ENCODE data around the gene KCNJ16. TPM values are rescaled to one million over a fixed set of nuclear protein-coding genes. Genes with fewer than 3 reads are reported as not detected.

Gene KCNJ16
- total RNA-seq, 2 donors from 2014 or later, result 0.28 TPM; not detected in 1

DNA sequence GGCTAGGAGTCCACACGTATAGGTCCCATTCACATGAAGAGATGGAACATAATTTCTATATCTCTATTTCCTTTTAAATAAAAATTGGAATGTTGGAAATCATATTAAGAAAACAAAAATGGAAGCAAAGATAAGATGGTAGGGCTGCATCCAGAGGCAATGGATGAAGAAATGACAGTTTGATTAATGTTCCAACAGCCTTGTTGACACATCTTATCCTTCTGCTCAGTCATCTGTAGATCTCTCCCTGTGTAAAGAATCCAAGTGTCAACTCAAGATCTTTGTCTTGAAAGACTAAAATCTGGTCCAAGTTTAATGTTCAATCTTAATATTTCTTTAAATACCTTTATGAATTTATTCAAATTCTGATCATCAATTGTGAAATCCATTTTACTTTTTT lies 86.5 kb downstream of the KCNJ16 start:
- no peaks in the 10 kb centered on the region for H3K27me3 ChIP-seq (replicated peaks; ENCODE audit: insufficient read depth)
- no peaks in the 10 kb centered on the region for H3K4me1 ChIP-seq (ENCODE audit: control insufficient read depth in 1 of 2, low read depth in 2 of 2)
- TF ChIP-seq, protein P1, sequence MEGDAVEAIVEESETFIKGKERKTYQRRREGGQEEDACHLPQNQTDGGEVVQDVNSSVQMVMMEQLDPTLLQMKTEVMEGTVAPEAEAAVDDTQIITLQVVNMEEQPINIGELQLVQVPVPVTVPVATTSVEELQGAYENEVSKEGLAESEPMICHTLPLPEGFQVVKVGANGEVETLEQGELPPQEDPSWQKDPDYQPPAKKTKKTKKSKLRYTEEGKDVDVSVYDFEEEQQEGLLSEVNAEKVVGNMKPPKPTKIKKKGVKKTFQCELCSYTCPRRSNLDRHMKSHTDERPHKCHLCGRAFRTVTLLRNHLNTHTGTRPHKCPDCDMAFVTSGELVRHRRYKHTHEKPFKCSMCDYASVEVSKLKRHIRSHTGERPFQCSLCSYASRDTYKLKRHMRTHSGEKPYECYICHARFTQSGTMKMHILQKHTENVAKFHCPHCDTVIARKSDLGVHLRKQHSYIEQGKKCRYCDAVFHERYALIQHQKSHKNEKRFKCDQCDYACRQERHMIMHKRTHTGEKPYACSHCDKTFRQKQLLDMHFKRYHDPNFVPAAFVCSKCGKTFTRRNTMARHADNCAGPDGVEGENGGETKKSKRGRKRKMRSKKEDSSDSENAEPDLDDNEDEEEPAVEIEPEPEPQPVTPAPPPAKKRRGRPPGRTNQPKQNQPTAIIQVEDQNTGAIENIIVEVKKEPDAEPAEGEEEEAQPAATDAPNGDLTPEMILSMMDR (IDR thresholded peaks at IDR 0.05), result no peak
- H3K9me3 ChIP-seq, result no peaks in the 10 kb centered on the region
- DNase-seq (ENCODE audit: low spot score) (no peak), ATAC-seq (ENCODE audit: insufficient number of reproducible peaks, low FRiP score, low read depth) (no peak)
- no peak overlapping the region for H3K4me3 ChIP-seq
- H3K27ac ChIP-seq, result no peak overlapping the region
- H3K36me3 ChIP-seq, result no peaks in the 10 kb centered on the region

DNA sequence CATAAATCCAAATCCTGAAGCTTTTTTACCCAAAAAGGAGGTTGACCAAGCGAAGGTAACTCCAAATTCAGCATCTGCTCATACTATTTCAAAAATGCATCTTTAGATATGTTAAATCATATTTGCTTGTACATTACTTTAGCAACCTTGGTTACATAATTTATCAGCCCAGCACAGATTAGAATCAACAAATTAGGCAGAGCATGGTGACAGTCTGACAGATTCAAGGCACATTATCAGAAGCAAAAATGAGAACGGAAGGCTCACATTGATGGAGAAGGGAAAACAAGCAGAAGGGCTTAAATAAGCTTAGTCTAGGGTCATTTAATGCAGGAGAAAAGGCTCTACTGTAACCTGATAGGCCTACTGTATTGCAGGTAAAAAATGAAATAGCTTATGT lies 90.4 kb downstream of the KCNJ16 start:
- Histone ChIP-seq H3K9me3 (no peaks in the 10 kb centered on the region), H3K4me1 (ENCODE audit: control insufficient read depth in 1 of 2, low read depth in 2 of 2) (peaks cover 0 to 9% of the 10 kb centered on the region in 2 donors), H3K36me3 (no peaks in the 10 kb centered on the region), H3K27ac (no peak overlapping the region), H3K4me3 (no peak overlapping the region), H3K27me3 (replicated peaks; ENCODE audit: insufficient read depth) (no peaks in the 10 kb centered on the region)
- no peak for ATAC-seq (ENCODE audit: insufficient number of reproducible peaks, low FRiP score, low read depth)
- TF ChIP-seq, protein P1 (IDR thresholded peaks at IDR 0.05), result no peak
- DNase-seq (ENCODE audit: low spot score), result no peak

DNA sequence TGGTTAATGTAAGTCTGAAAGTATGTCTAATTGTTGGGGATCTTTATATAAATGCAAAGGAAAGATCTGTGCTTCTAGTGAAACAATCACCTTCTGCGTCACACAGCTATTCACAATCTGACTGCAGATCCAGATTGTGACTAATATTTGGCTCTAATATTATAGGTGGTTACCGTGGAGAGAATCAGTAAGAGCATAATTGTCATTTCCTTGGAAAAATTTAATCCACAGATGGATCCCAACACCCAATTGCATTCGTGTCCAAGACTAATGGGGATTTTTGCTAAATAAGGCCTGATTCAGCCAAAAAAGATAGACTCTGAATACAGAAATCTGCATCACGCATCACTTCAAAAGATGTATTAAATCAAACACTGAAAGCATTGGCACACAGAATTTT lies 91.6 kb downstream of the KCNJ16 start:
- Histone ChIP-seq H3K4me1 (ENCODE audit: control insufficient read depth in 1 of 2, low read depth in 2 of 2) (peaks cover 0 to 11% of the 10 kb centered on the region in 2 donors), H3K27me3 (replicated peaks; ENCODE audit: insufficient read depth) (no peaks in the 10 kb centered on the region), H3K9me3 (no peaks in the 10 kb centered on the region), H3K4me3 (no peak overlapping the region), H3K27ac (no peak overlapping the region), H3K36me3 (no peaks in the 10 kb centered on the region)
- no peak for ATAC-seq (ENCODE audit: insufficient number of reproducible peaks, low FRiP score, low read depth)
- no peak for DNase-seq (ENCODE audit: low spot score)
- TF ChIP-seq, protein P1 (IDR thresholded peaks at IDR 0.05), result no peak

DNA sequence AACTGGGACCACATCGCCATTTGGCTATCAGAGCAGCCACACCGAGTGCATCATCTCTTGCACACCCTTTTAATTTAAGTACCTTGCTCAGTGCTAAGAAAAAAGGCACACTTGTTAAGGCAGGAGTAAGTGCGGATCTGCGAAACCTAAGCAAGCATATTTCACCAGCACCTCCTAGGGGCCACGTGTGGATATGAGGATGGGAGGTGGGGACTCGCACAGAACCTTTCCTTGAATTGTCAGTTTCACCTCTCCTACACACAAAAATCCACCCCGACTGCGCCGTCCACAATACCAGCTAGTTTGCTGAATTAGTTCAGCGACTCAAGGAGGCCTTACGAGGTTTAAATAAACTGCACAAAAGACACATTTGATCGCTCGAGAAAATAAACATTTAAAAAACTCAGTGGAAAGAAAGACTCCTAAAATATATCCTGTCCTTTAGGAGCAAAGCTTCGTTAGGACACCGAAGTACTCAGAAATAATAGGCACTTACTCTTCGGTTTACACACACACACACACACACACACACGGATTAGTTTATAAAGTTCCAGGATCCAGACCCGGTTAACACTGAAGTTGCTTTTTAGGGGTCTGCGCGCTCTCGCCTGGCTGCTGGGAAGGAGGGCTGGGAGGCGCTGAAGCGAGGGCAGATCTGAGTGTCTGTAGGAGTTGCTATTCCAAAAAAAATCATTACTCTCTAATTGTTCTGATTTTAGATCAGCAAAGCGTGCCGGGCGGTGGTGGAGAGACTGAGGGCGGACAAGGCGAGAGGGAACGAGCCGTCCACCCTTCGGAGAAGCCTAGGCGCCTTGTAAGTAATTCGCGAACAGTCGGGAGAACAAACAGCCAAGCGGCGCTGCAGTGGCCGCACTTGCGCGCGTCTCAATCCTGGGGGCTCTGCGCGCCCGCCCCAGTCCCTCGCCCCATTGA lies 93.3 kb downstream of the KCNJ16 start:
- H3K4me1 ChIP-seq (ENCODE audit: control insufficient read depth in 1 of 2, low read depth in 2 of 2), result peaks cover 0 to 11% of the 10 kb centered on the region in 2 donors
- DNase-seq (ENCODE audit: low spot score), result no peak
- ATAC-seq (ENCODE audit: insufficient number of reproducible peaks, low FRiP score, low read depth), result no peak
- TF ChIP-seq, protein P1 (IDR thresholded peaks at IDR 0.05), result peak; percentile 42
- H3K9me3 ChIP-seq, result no peaks in the 10 kb centered on the region
- no peaks in the 10 kb centered on the region for H3K27me3 ChIP-seq (replicated peaks; ENCODE audit: insufficient read depth)
- peak overlapping the region; percentile 83 for H3K4me3 ChIP-seq
- no peaks in the 10 kb centered on the region for H3K36me3 ChIP-seq
- peak overlapping the region; percentile 68 to 73 for H3K27ac ChIP-seq

DNA sequence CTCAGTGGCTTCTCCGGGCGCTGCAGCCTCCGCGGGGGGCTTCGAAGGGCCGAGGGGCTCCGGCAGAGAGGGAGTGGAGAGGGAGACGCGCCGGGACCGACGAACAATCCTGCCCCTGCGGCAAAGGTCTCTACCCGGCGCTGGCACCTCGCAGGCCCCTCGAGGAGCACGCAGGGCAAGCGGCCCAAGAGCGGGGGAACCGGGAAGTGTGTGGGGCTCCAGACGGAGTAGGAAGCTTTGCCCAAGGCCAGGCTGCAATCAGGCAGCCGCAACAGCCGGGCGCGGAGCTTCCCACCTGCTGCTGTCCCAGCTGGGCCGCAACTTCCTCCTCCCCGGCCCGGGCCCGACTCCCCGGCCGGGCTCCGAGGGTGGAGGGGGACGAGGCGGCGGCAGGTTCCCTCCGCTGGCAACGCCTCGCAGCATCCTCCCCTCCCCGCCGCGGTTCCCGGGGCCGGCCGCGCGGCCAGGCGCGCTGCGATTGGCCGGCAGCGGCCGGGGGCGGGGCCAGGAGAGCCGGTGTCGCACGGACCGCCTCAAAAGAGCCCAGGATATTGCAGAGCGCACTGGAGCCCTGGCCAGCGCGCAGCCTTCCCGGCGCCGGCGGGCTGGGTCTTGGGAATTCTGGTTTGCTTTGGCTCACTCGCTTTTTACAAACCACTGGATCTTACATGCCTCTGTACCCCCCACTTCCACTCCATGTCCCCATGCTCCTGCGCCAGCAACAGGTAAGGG lies 94.1 kb downstream of the KCNJ16 start, which contains the start of gene KCNJ2:
Gene KCNJ2, plus strand, starts transcription at position 556 of the 732 bp plus-strand sequence. CDS start 5,508 bp downstream, outside the sequence.
- Histone ChIP-seq H3K36me3 (no peaks in the 10 kb centered on the region), H3K27me3 (replicated peaks; ENCODE audit: insufficient read depth) (no peaks in the 10 kb centered on the region), H3K27ac (peak within 1 kb of the TSS; percentile 68 to 73), H3K4me3 (peak within 1 kb of the TSS; percentile 83), H3K4me1 (ENCODE audit: control insufficient read depth in 1 of 2, low read depth in 2 of 2) (peaks cover 0 to 11% of the 10 kb centered on the region in 2 donors), H3K9me3 (no peaks in the 10 kb centered on the region)
- TF ChIP-seq, protein P1 (IDR thresholded peaks at IDR 0.05), result no peak
- DNase-seq (ENCODE audit: low spot score), result peak; percentile 9
- no peak for ATAC-seq (ENCODE audit: insufficient number of reproducible peaks, low FRiP score, low read depth)
